CD4-positive, alpha-beta memory T cell (primary cell): ENCODE measurements around the gene ELMOD1. TPM values are rescaled to one million over a fixed set of nuclear protein-coding genes. Genes with fewer than 3 reads are reported as not detected.

Source experiments
- CTCF ChIA-PET: fragments of 350-600 bp; sonication (Branson Sonifier 250); formaldehyde crosslinking; loops from one replicate; lab custom pipeline; 2021; ENCODE audit warnings: inconsistent platforms; ENCODE audit not compliant: partially characterized antibody; lab: Charles Lee
- POLR2A ChIA-PET: fragments of 350-600 bp; sonication (Branson Sonifier 250); formaldehyde crosslinking; loops from one replicate; lab custom pipeline; 2021; ENCODE audit not compliant: partially characterized antibody; lab: Charles Lee
- DNase-seq, 5 donors: peaks; one replicate each; pipeline versions ENCODE4 v3.0.0 to v3.0.0-alpha.2; 2020 to 2022; ENCODE audit warnings: mixed read lengths in 1 of 5
- H3K27ac ChIP-seq: one replicate; pipeline ENCODE4 v1.7.0; 2013; ENCODE audit warnings: low read depth, low read length
- H3K27me3 ChIP-seq: 2 replicates; pipeline ENCODE4 v1.7.0; 2013; ENCODE audit warnings: mild to moderate bottlenecking, low read length, moderate library complexity; ENCODE audit not compliant: insufficient read depth
- H3K36me3 ChIP-seq: 2 replicates; pipeline ENCODE4 v1.7.0; 2013; ENCODE audit warnings: mild to moderate bottlenecking, low read length, moderate library complexity; ENCODE audit not compliant: insufficient read depth
- H3K4me1 ChIP-seq: 2 replicates; pipeline ENCODE4 v1.7.0; 2013; ENCODE audit warnings: mild to moderate bottlenecking, low read length, moderate library complexity; ENCODE audit not compliant: insufficient read depth
- H3K4me3 ChIP-seq, 2 donors: one replicate each; pipeline ENCODE4 v1.7.0; 2013; ENCODE audit warnings: low read length in 2 of 2, mild to moderate bottlenecking in 1 of 2
- H3K9me3 ChIP-seq, 2 donors: one replicate each; pipeline ENCODE4 v1.7.0; 2013; ENCODE audit warnings: low read length in 2 of 2, control low read depth in 1 of 2; ENCODE audit not compliant: control insufficient read depth in 1 of 2
- H3K27ac Mint-ChIP-seq, 7 donors: one replicate each; pipeline ENCODE4 v1.8.0; 2020 to 2021; ENCODE audit warnings: mixed read lengths in 7 of 7, mild to moderate bottlenecking in 6 of 7, inconsistent platforms in 3 of 7, moderate library complexity in 3 of 7
- H3K27me3 Mint-ChIP-seq, 2 donors: one replicate each; pipeline ENCODE4 v1.8.0; 2020 to 2021; ENCODE audit warnings: mixed read lengths in 2 of 2
- H3K36me3 Mint-ChIP-seq, 2 donors: one replicate each; pipeline ENCODE4 v1.8.0; 2020 to 2021; ENCODE audit warnings: mixed read lengths in 2 of 2, inconsistent platforms in 1 of 2, mild to moderate bottlenecking in 1 of 2
- H3K4me1 Mint-ChIP-seq, 4 donors: one replicate each; pipeline ENCODE4 v1.8.0; 2020 to 2021; ENCODE audit warnings: mixed read lengths in 4 of 4, mild to moderate bottlenecking in 1 of 4
- H3K4me3 Mint-ChIP-seq, 8 donors: one replicate each; pipeline ENCODE4 v1.8.0; 2020 to 2021; ENCODE audit warnings: mixed read lengths in 8 of 8, mild to moderate bottlenecking in 7 of 8, moderate library complexity in 6 of 8, inconsistent platforms in 3 of 8
- H3K9me3 Mint-ChIP-seq, 8 donors: one replicate each; pipeline ENCODE4 v1.8.0; 2020 to 2021; ENCODE audit warnings: mixed read lengths in 8 of 8, mild to moderate bottlenecking in 5 of 8, inconsistent platforms in 3 of 8, moderate library complexity in 1 of 8
- intact Hi-C: fragments of 100-400 bp; cut with micrococcal nuclease; formaldehyde crosslinking; loops from one replicate; pipeline ENCODE4 v1.15.1; 2023
- polyA plus RNA-seq, 2 donors: library from polyadenylated mRNA; unstranded; fragments of 300-500 nt; fragmentation: Illumina TruSeq; gene quantifications; one replicate each; pipeline ENCODE4 v1.2.3, GENCODE V29; 2021
- total RNA-seq, 2 experiments: library from RNA; stranded (reverse); gene quantifications; one replicate each; pipeline ENCODE4 v1.2.3, GENCODE V29; 2021

ELMOD1 gene
- total and polyA plus RNA-seq, 4 experiments from 2014 or later: not detected

- ChIA-PET POLR2A (no interaction called here), CTCF (no interaction called here)
- H3K36me3 Mint-ChIP-seq: no peaks in the 10 kb centered on the region
- no peaks in the 10 kb centered on the region for H3K4me1 Mint-ChIP-seq
- DNase-seq: no peak
- Histone ChIP-seq H3K4me1 (no peaks in the 10 kb centered on the region), H3K27me3 (no peaks in the 10 kb centered on the region), H3K27ac (no peak overlapping the region), H3K4me3 (no peak overlapping the region), H3K9me3 (no peaks in the 10 kb centered on the region), H3K36me3 (no peaks in the 10 kb centered on the region)
- no peak overlapping the region for H3K4me3 Mint-ChIP-seq
- peaks cover 4 to 6% of the 10 kb centered on the region in 2 donors for H3K27me3 Mint-ChIP-seq
- intact Hi-C loops: no loop called here
- H3K27ac Mint-ChIP-seq: no peak overlapping the region
- no peaks in the 10 kb centered on the region for H3K9me3 Mint-ChIP-seq
Measured at GRCh38 chr11:107659310-107659709, 68.4 kb downstream of the ELMOD1 start.

- Histone ChIP-seq H3K27ac (no peak overlapping the region), H3K36me3 (no peaks in the 10 kb centered on the region), H3K9me3 (no peaks in the 10 kb centered on the region), H3K4me3 (no peak overlapping the region), H3K4me1 (no peaks in the 10 kb centered on the region), H3K27me3 (no peaks in the 10 kb centered on the region)
- H3K27ac Mint-ChIP-seq: no peak overlapping the region
- intact Hi-C loops: no loop called here
- no peak for DNase-seq
- peaks cover 5 to 6% of the 10 kb centered on the region in 2 donors for H3K27me3 Mint-ChIP-seq
- CTCF ChIA-PET: no interaction called here
- no peaks in the 10 kb centered on the region for H3K9me3 Mint-ChIP-seq
- no peaks in the 10 kb centered on the region for H3K36me3 Mint-ChIP-seq
- POLR2A ChIA-PET: no interaction called here
- no peak overlapping the region for H3K4me3 Mint-ChIP-seq
- no peaks in the 10 kb centered on the region for H3K4me1 Mint-ChIP-seq
Measured at GRCh38 chr11:107660066-107660465, 69.1 kb downstream of the ELMOD1 start.

DNA sequence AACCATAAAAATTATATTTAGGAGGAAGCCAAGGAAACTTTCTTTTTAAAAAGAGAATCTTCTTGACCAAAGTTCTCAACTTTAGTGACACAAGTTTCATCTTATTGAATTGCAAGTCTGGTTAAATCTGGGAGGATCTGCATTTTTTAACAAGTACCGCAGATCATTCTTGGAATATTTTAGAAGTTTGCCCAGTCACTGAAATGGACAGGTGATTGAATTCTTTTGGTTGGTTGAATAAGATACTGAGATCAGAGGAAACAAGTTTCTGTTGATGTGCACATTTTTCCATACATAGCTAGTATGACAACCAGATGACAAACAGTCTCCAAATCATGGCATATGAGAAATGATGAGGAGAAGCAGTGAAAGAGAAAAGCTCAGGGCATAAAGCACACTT, 70.7 kb downstream of the ELMOD1 start:
- H3K36me3 Mint-ChIP-seq: no peaks in the 10 kb centered on the region
- no peaks in the 10 kb centered on the region for H3K27me3 ChIP-seq
- H3K9me3 ChIP-seq: no peaks in the 10 kb centered on the region
- H3K4me3 ChIP-seq: no peak overlapping the region
- ChIA-PET POLR2A (no interaction called here), CTCF (interaction anchor here (0.9 kb wide), 1 partner anchor 10 kb away, joined by 5 read pairs; no protein-coding TSS in a partner anchor)
- H3K4me3 Mint-ChIP-seq: no peak overlapping the region
- no peak for DNase-seq
- no peaks in the 10 kb centered on the region for H3K9me3 Mint-ChIP-seq
- peaks cover 4 to 8% of the 10 kb centered on the region in 2 donors for H3K27me3 Mint-ChIP-seq
- no peak overlapping the region for H3K27ac ChIP-seq
- H3K4me1 Mint-ChIP-seq: no peaks in the 10 kb centered on the region
- no peaks in the 10 kb centered on the region for H3K4me1 ChIP-seq
- no peaks in the 10 kb centered on the region for H3K36me3 ChIP-seq
- no peak overlapping the region for H3K27ac Mint-ChIP-seq
- intact Hi-C loops: no loop called here

GRCh38 chr11:107665018-107665417, 74.1 kb downstream of the ELMOD1 start:
- H3K9me3 Mint-ChIP-seq: no peaks in the 10 kb centered on the region
- Histone ChIP-seq H3K9me3 (no peaks in the 10 kb centered on the region), H3K27ac (no peak overlapping the region), H3K4me3 (no peak overlapping the region), H3K27me3 (no peaks in the 10 kb centered on the region), H3K4me1 (no peaks in the 10 kb centered on the region), H3K36me3 (no peaks in the 10 kb centered on the region)
- POLR2A ChIA-PET: no interaction called here
- no peak overlapping the region for H3K4me3 Mint-ChIP-seq
- H3K36me3 Mint-ChIP-seq: no peaks in the 10 kb centered on the region
- CTCF ChIA-PET: no interaction called here
- no peak for DNase-seq
- H3K4me1 Mint-ChIP-seq: no peaks in the 10 kb centered on the region
- H3K27me3 Mint-ChIP-seq: peaks cover 4% of the 10 kb centered on the region in 2 donors
- H3K27ac Mint-ChIP-seq: no peak overlapping the region
- intact Hi-C loops: no loop called here

DNA sequence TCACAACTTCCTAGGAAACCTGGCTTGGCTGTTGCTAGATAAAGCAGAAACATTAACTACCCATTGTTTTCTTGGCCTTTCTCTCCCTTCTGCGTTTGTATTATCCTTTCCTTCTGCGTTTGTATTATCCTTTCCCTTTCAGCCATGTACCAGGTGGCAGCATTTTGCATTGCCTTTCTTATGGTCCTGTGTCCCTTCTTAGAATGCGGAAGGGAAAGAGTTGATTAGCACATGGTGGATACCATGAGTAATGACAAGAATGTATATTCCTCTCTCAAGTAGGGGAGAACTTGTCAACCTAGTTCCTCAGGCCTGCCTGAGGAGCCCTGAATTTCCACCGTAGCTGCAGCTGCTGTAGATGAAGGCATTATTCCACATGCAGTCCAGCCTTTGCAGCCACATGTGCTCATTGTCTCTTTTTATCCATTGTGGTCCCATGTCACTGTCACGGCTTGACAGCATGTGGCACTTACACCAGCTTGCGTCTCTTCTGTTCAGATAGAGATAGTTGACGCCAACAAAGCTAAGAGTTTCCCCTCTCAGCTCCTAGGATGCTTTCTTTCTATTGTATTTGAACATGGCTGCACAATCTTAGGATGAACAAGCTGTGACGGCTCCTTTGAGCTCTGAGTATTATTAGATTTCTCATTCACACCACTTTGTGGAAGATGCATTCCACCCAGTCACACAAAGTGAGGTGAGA, 76.1 kb downstream of the ELMOD1 start:
- no peak overlapping the region for H3K4me3 Mint-ChIP-seq
- intact Hi-C loops: no loop called here
- CTCF ChIA-PET: interaction anchor here (2.2 kb wide), 1 partner anchor 10 kb away, joined by 5 read pairs; no protein-coding TSS in a partner anchor
- no peak overlapping the region for H3K27ac Mint-ChIP-seq
- no peaks in the 10 kb centered on the region for H3K4me1 Mint-ChIP-seq
- no peaks in the 10 kb centered on the region for H3K36me3 ChIP-seq
- no peaks in the 10 kb centered on the region for H3K9me3 ChIP-seq
- no peaks in the 10 kb centered on the region for H3K27me3 ChIP-seq
- no peaks in the 10 kb centered on the region for H3K4me1 ChIP-seq
- no peak for DNase-seq
- H3K36me3 Mint-ChIP-seq: no peaks in the 10 kb centered on the region
- POLR2A ChIA-PET: no interaction called here
- no peaks in the 10 kb centered on the region for H3K9me3 Mint-ChIP-seq
- H3K4me3 ChIP-seq: no peak overlapping the region
- peaks cover 2 to 4% of the 10 kb centered on the region in 2 donors for H3K27me3 Mint-ChIP-seq
- H3K27ac ChIP-seq: no peak overlapping the region

GRCh38 chr11:107669191-107669740, 78.3 kb downstream of the ELMOD1 start:
- H3K4me3 ChIP-seq: no peak overlapping the region
- no peaks in the 10 kb centered on the region for H3K4me1 Mint-ChIP-seq
- no peaks in the 10 kb centered on the region for H3K36me3 Mint-ChIP-seq
- no peak overlapping the region for H3K4me3 Mint-ChIP-seq
- no peaks in the 10 kb centered on the region for H3K27me3 ChIP-seq
- H3K36me3 ChIP-seq: no peaks in the 10 kb centered on the region
- no peaks in the 10 kb centered on the region for H3K4me1 ChIP-seq
- no peaks in the 10 kb centered on the region for H3K9me3 Mint-ChIP-seq
- CTCF ChIA-PET: interaction anchor here (1.1 to 2.3 kb wide), 2 partner anchors 20 to 251 kb away, joined by 3 to 6 read pairs; no protein-coding TSS in a partner anchor
- no peak overlapping the region for H3K27ac Mint-ChIP-seq
- intact Hi-C loops: no loop called here
- no peak overlapping the region for H3K27ac ChIP-seq
- peaks cover 6 to 9% of the 10 kb centered on the region in 2 donors for H3K27me3 Mint-ChIP-seq
- no peaks in the 10 kb centered on the region for H3K9me3 ChIP-seq
- POLR2A ChIA-PET: no interaction called here
- DNase-seq: no peak

GRCh38 chr11:107669893-107670601, 79.1 kb downstream of the ELMOD1 start:
- Histone ChIP-seq H3K36me3 (no peaks in the 10 kb centered on the region), H3K27me3 (no peaks in the 10 kb centered on the region), H3K4me1 (no peaks in the 10 kb centered on the region), H3K27ac (no peak overlapping the region), H3K9me3 (no peaks in the 10 kb centered on the region), H3K4me3 (no peak overlapping the region)
- intact Hi-C loops: no loop called here
- CTCF ChIA-PET: interaction anchor here (0.9 to 2.3 kb wide), 4 partner anchors 13 to 103 kb away, joined by 3 to 6 read pairs (median 4); no protein-coding TSS in a partner anchor
- Mint-ChIP-seq H3K4me1 (no peaks in the 10 kb centered on the region), H3K36me3 (no peaks in the 10 kb centered on the region), H3K27ac (no peak overlapping the region), H3K9me3 (no peaks in the 10 kb centered on the region), H3K4me3 (no peak overlapping the region), H3K27me3 (peaks cover 6 to 9% of the 10 kb centered on the region in 2 donors)
- POLR2A ChIA-PET: no interaction called here
- DNase-seq: no peak
